HEK293 (cell line): ENCODE data around the gene GPT2.

Source experiments
- CTCF ChIP-seq: fragments of 450-650 bp; formaldehyde crosslinking; IDR thresholded peaks from 2 replicates; pipeline ENCODE4 v1.5.1; 2016; ENCODE audit warnings: missing biosample characterization, missing genetic modification characterization
- GLI2 ChIP-seq: fragments of 450-650 bp; formaldehyde crosslinking; IDR thresholded peaks from 2 replicates; pipeline ENCODE4; 2017; ENCODE audit warnings: missing biosample characterization, missing genetic modification characterization, low read depth, borderline replicate concordance
- PBX3 ChIP-seq: sonication (generic); formaldehyde crosslinking; IDR thresholded peaks from 2 replicates; pipeline ENCODE4 v1.8.1; 2022; ENCODE audit warnings: mild to moderate bottlenecking, moderate library complexity, missing genetic modification reagents
- SETDB1 ChIP-seq: IDR thresholded peaks from one replicate; pipeline ENCODE4 v1.6.1; 2017; ENCODE audit warnings: mild to moderate bottlenecking, low read length, moderate library complexity, mixed read lengths; ENCODE audit not compliant: insufficient read length
- ZNF311 ChIP-seq: fragments of 450-650 bp; formaldehyde crosslinking; IDR thresholded peaks from 2 replicates; pipeline ENCODE4 v1.5.1; 2017; ENCODE audit warnings: missing biosample characterization, missing genetic modification characterization, borderline replicate concordance
- ZNF623 ChIP-seq: fragments of 450-650 bp; formaldehyde crosslinking; IDR thresholded peaks from 2 replicates; pipeline ENCODE4 v1.5.1; 2016; ENCODE audit warnings: missing biosample characterization, missing genetic modification characterization
- ZNF670 ChIP-seq: fragments of 450-650 bp; formaldehyde crosslinking; IDR thresholded peaks from 2 replicates; pipeline ENCODE4 v1.5.1; 2016; ENCODE audit warnings: missing biosample characterization, missing genetic modification characterization, low read depth
- ZNF76 ChIP-seq: fragments of 450-650 bp; formaldehyde crosslinking; IDR thresholded peaks from 2 replicates; pipeline ENCODE4; 2016; ENCODE audit warnings: low read depth, missing biosample characterization, missing genetic modification characterization, borderline replicate concordance

- TF ChIP-seq CTCF (tag by site-specific recombination) (no peak), GLI2 (tag by site-specific recombination) (no peak), ZNF623 (tag by site-specific recombination) (no peak), ZNF76 (no peak), ZNF311 (tag by site-specific recombination) (no peak), ZNF670 (tag by site-specific recombination) (no peak), PBX3 (CRISPR knock-in tag) (no peak), SETDB1 (no peak)
These were observed 85.9 kb downstream of the GPT2 start for GRCh38 chr16:46970089-46970488.
